GM19351 (cell line): Measurements from ENCODE around the gene FGF22.
"Not testable (repeated sequence)": the region's sequence is repeated elsewhere in the genome, so short reads cannot be mapped to it uniquely, and the experiment has no call there.

ENCODE experiments used
- ATAC-seq: cut with Tn5 transposase; IDR thresholded peaks from one replicate; pipeline ENCODE4 v1.9.1; 2021; ENCODE audit warnings: mild to moderate bottlenecking, moderate library complexity; ENCODE audit not compliant: unreplicated experiment

The FGF22 gene

GRCh38 chr19:658059-658839 is 18.6 kb downstream of the FGF22 start:
- ATAC-seq = no peak

- ATAC-seq = no peak
Measured at GRCh38 chr19:658916-659839, 19.5 kb downstream of the FGF22 start.

GRCh38 chr19:660793-661426 is 21.2 kb downstream of the FGF22 start:
- no peak for ATAC-seq

GRCh38 chr19:661427-662196 is 21.9 kb downstream of the FGF22 start:
- ATAC-seq = no peak

GRCh38 chr19:662207-662961 is 22.7 kb downstream of the FGF22 start:
- no peak for ATAC-seq

- peak; percentile 66 for ATAC-seq
Measured at GRCh38 chr19:662962-663681, 23.4 kb downstream of the FGF22 start, which contains the start of gene RNF126. TSS of gene RNF126 (minus strand) at chr19:663214. CDS start at chr19:663121, 93 bp downstream.

- ATAC-seq = no peak
Measured at GRCh38 chr19:663682-664117, 24.0 kb downstream of the FGF22 start.

GRCh38 chr19:664913-665443 is 25.3 kb downstream of the FGF22 start:
- ATAC-seq = no peak

- not testable (repeated sequence) for ATAC-seq
Measured at GRCh38 chr19:666985-667573, 27.4 kb downstream of the FGF22 start.

GRCh38 chr19:668675-669434 is 29.2 kb downstream of the FGF22 start:
- ATAC-seq = not testable (repeated sequence)

- ATAC-seq = no peak
Measured at GRCh38 chr19:670609-671075, 31.0 kb downstream of the FGF22 start.

GRCh38 chr19:674282-675151 is 34.8 kb downstream of the FGF22 start:
- ATAC-seq = no peak

GRCh38 chr19:676007-676338 is 36.3 kb downstream of the FGF22 start:
- ATAC-seq = no peak

GRCh38 chr19:676339-677105 is 36.8 kb downstream of the FGF22 start, which contains the start of gene FSTL3:
TSS of gene FSTL3 (plus strand) at chr19:676392. CDS start at chr19:676424, 32 bp downstream.
- no peak for ATAC-seq

- ATAC-seq = no peak
Measured at GRCh38 chr19:677201-677600, 37.5 kb downstream of the FGF22 start.
